Sigmoid colon (tissue), 7 donors: ENCODE results near the gene SLC31A1. TPM values are rescaled to one million over a fixed set of nuclear protein-coding genes. Genes with fewer than 3 reads are reported as not detected.
A peak's percentile ranks its signal among the peaks of the same experiment; 100 is the strongest.

ENCODE experiments used
- DNase-seq: peaks from one replicate; pipeline ENCODE4 v3.0.0-alpha.2; 2019
- H3K27ac ChIP-seq, 4 donors: fragments of 200-600 bp; sonication (generic); one replicate each; pipeline ENCODE4 v1.5.1; 2016 to 2019; ENCODE audit warnings: mild to moderate bottlenecking in 1 of 4
- H3K27me3 ChIP-seq, 3 donors: fragments of 200-600 bp; sonication (generic); one replicate each; pipeline ENCODE4 v1.5.1; 2019; ENCODE audit warnings: mild to moderate bottlenecking in 1 of 3
- H3K36me3 ChIP-seq, 4 donors: fragments of 200-600 bp; sonication (generic); one replicate each; pipeline ENCODE4 v1.5.1; 2016 to 2019
- H3K4me1 ChIP-seq, 4 donors: fragments of 200-600 bp; sonication (generic); one replicate each; pipeline ENCODE4 v1.5.1; 2017 to 2019
- H3K4me3 ChIP-seq, 4 donors: fragments of 200-600 bp; sonication (generic); one replicate each; pipeline ENCODE4 v1.5.1; 2017 to 2019; ENCODE audit warnings: mild to moderate bottlenecking in 2 of 4, moderate library complexity in 1 of 4
- H3K9me3 ChIP-seq, 4 donors: fragments of 200-600 bp in 3 of 4; sonication (generic) in 3 of 4; one replicate each; pipeline versions ENCODE4 v1.5.1 to v1.6.1; 2013 to 2019
- EP300 ChIP-seq, 4 donors: sonication (generic); formaldehyde crosslinking; IDR thresholded peaks; one replicate each; pipeline ENCODE4 v1.6.1; 2017; ENCODE audit warnings: antibody characterized with exemption in 4 of 4
- POLR2A ChIP-seq, 2 donors: fragments of 450-650 bp; IDR thresholded peaks; one replicate each; pipeline ENCODE4 v1.6.1; 2016; ENCODE audit warnings: antibody characterized with exemption in 2 of 2, mild to moderate bottlenecking in 2 of 2, moderate library complexity in 2 of 2
- POLR2AphosphoS5 ChIP-seq, 4 donors: sonication (generic); formaldehyde crosslinking; IDR thresholded peaks; one replicate each; pipeline ENCODE4 v1.6.1; 2017; ENCODE audit warnings: antibody characterized with exemption in 4 of 4
- WGBS, 2 donors: extraction: QIAGEN DNeasy Blood & Tissue Kit; methylation state at CpG; one replicate each; pipeline ENCODE4 v1.1.7; 2013; 5-methylcytosine and 5-hydroxymethylcytosine counted together
- intact Hi-C: fragments of 100-400 bp; cut with DNase I; formaldehyde crosslinking; loops from one replicate; pipeline ENCODE4 v1.15.1; 2023
- polyA plus RNA-seq, 3 donors: library from polyadenylated mRNA; stranded (reverse); fragments of 200-250 nt; gene quantifications; one replicate each; pipeline ENCODE4 v1.2.3, GENCODE V29; 2013
- total RNA-seq, 4 donors: library from RNA; depleted of rRNA; stranded (reverse); fragments of >200 nt; gene quantifications; one replicate each; pipeline ENCODE4 v1.1.0, GENCODE V29; 2016
- TF ChIP-seq, protein P1 (sequence below), 4 experiments: fragments of 450-650 bp in 3 of 4; fragments of 200-600 bp in 1 of 4; IDR thresholded peaks; one replicate each; pipeline ENCODE4 v1.5.1; 2016 to 2019; ENCODE audit warnings: antibody characterized with exemption in 4 of 4, mild to moderate bottlenecking in 3 of 4, moderate library complexity in 2 of 4
- donor health status: healthy with polysubstance abuse.
- donor health status: Bipolar disorder and iron deficiency.
- donor health status: healthy.

SLC31A1 gene
- total and polyA plus RNA-seq, 7 donors, result 4.2 to 28.0 (median 9.1) TPM

DNA sequence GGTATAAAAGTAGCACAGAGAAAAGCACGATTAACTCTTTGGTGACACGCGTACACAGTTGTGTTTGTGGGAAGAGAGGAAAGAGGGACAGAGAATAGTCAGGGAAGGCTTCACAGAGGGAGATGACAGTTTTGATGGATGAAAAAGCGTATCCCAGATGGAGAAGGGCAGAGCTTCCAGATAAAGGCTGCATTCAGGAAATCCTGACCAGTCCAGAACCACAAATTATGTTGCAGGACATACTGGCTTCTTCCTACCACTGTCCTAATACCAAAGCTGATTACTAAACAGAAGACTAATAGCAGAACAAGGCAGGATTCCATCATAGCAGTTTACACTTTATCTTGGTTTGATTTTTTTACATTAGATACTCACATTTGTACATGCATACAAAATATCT lies 36.1 kb upstream of the SLC31A1 start:
- intact Hi-C loops, result no loop called here
- Histone ChIP-seq H3K4me1 (no peaks in the 10 kb centered on the region), H3K27me3 (no peaks in the 10 kb centered on the region), H3K9me3 (no peaks in the 10 kb centered on the region), H3K36me3 (peaks cover 26 to 99% (median 57%) of the 10 kb centered on the region in 4 donors), H3K4me3 (no peak overlapping the region), H3K27ac (no peak overlapping the region)
- WGBS, 2 donors, result 94 to 96% methylated on average over 4 of the region's 4 CpGs
- DNase-seq, result no peak
- TF ChIP-seq POLR2AphosphoS5 (IDR thresholded peaks at IDR 0.05) (no peak), EP300 (IDR thresholded peaks at IDR 0.05) (no peak), POLR2A (IDR thresholded peaks at IDR 0.05) (no peak)
- TF ChIP-seq, protein P1, sequence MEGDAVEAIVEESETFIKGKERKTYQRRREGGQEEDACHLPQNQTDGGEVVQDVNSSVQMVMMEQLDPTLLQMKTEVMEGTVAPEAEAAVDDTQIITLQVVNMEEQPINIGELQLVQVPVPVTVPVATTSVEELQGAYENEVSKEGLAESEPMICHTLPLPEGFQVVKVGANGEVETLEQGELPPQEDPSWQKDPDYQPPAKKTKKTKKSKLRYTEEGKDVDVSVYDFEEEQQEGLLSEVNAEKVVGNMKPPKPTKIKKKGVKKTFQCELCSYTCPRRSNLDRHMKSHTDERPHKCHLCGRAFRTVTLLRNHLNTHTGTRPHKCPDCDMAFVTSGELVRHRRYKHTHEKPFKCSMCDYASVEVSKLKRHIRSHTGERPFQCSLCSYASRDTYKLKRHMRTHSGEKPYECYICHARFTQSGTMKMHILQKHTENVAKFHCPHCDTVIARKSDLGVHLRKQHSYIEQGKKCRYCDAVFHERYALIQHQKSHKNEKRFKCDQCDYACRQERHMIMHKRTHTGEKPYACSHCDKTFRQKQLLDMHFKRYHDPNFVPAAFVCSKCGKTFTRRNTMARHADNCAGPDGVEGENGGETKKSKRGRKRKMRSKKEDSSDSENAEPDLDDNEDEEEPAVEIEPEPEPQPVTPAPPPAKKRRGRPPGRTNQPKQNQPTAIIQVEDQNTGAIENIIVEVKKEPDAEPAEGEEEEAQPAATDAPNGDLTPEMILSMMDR (IDR thresholded peaks at IDR 0.05), result no peak

DNA sequence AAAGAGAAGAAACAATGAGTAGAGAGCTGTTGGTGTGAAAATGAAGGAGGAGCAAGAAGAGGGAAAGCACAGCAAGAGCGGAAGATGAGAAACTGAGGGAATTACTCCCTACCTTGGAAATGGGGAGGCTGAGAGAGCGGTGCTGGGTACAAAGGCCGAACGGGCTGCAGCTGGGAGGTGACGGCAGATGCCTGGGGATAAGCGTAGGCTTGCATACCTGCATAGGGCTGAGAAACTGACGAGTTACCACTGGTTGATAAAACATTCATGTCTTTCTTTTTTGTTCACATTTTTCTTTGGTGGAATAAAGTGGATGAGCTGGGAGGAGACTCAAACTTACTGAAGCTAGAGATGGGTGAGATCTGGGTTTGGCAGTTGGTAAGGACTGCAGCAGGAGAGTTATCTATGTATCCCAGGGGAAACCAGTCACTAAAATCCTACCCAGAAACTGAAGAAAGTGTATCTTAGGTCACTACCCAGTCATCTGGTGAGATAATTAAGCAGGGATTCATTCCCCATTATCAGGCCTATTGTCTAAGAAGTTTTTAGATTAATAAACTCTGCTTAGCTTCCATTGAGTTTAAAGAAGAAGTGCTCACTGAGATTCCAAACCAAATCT lies 35.1 kb upstream of the SLC31A1 start:
- DNase-seq, result no peak
- WGBS, 2 donors, result 97 to 98% methylated on average over 7 of the region's 7 CpGs
- Histone ChIP-seq H3K4me3 (no peak overlapping the region), H3K36me3 (peaks cover 26 to 99% (median 57%) of the 10 kb centered on the region in 4 donors), H3K4me1 (no peaks in the 10 kb centered on the region), H3K27ac (no peak overlapping the region), H3K9me3 (no peaks in the 10 kb centered on the region), H3K27me3 (no peaks in the 10 kb centered on the region)
- TF ChIP-seq EP300 (IDR thresholded peaks at IDR 0.05), result no peak
- TF ChIP-seq, protein P1 (IDR thresholded peaks at IDR 0.05), result no peak
- TF ChIP-seq POLR2AphosphoS5 (IDR thresholded peaks at IDR 0.05), result no peak
- no peak for TF ChIP-seq POLR2A (IDR thresholded peaks at IDR 0.05)
- intact Hi-C loops, result no loop called here

DNA sequence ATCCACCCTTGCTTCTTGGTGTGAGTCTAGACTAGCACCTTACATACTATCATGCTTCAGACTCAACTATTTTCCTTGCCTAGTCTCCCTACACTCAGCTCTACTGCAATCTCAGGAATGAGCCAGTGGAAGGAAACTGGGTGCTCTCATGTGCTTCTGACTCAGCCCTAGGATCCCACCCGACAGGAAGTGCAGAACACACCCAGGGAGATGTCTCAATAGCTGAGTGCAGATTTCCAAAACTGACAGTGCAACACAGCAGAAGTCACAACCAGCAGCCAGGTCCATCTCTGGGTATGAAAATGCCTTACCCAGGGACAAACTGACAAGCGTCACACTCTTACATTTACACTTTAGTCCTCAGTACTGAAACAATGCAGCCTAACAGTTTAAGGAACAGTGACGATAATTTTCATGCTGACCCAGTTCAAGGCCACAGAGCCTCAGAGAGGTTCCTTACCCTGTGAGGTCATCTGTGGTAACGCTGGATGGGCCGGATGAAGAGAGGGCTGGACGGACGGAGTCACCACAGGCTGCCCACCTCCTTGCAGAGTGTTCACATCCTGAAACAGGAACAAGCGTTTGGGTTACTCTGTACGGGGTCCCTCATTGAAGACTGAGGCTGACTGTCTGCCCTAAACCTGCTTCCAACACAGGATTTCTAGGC lies 33.3 kb upstream of the SLC31A1 start:
- Histone ChIP-seq H3K27ac (peak overlapping the region in 3 of 4 donors; percentile 8 to 54 (median 44)), H3K27me3 (no peaks in the 10 kb centered on the region), H3K9me3 (no peaks in the 10 kb centered on the region), H3K36me3 (peaks cover 15 to 99% (median 49%) of the 10 kb centered on the region in 4 donors), H3K4me3 (no peak overlapping the region), H3K4me1 (no peaks in the 10 kb centered on the region)
- 90 to 91% methylated on average over 9 of the region's 9 CpGs for WGBS, 2 donors
- DNase-seq, result peak; percentile 84
- intact Hi-C loops, result no loop called here
- TF ChIP-seq, protein P1 (IDR thresholded peaks at IDR 0.05), result no peak
- TF ChIP-seq POLR2AphosphoS5 (IDR thresholded peaks at IDR 0.05), result peak; percentile 32 to 69 (median 44)
- no peak for TF ChIP-seq POLR2A (IDR thresholded peaks at IDR 0.05)
- peak in 1 of 4 donors; percentile 36 for TF ChIP-seq EP300 (IDR thresholded peaks at IDR 0.05)

DNA sequence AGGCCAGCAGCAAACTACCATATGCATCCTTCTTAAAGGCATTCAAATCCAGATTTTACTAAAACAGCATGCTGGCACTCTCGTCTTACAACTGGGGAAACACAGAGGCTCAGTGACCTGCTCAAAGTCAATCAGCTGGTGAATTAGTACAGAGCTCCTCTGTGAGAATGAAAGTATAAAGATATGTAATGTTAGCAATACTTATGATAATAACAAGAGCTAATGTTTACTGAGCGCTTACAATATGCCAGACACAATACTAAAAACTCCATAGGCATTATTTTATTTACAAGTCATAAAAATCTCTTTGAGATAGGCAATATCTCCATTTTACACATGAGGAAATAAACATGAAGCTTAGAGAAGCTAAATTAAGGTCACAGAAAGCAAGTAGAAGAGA lies 28.9 kb upstream of the SLC31A1 start:
- intact Hi-C loops, result no loop called here
- TF ChIP-seq POLR2A (IDR thresholded peaks at IDR 0.05), result no peak
- no peak for TF ChIP-seq POLR2AphosphoS5 (IDR thresholded peaks at IDR 0.05)
- TF ChIP-seq, protein P1 (IDR thresholded peaks at IDR 0.05), result no peak
- TF ChIP-seq EP300 (IDR thresholded peaks at IDR 0.05), result no peak
- no peaks in the 10 kb centered on the region for H3K27me3 ChIP-seq
- H3K4me1 ChIP-seq, result no peaks in the 10 kb centered on the region
- H3K9me3 ChIP-seq, result no peaks in the 10 kb centered on the region
- no peak overlapping the region for H3K4me3 ChIP-seq
- H3K36me3 ChIP-seq, result peaks cover 12 to 96% (median 27%) of the 10 kb centered on the region in 4 donors
- H3K27ac ChIP-seq, result no peak overlapping the region
- DNase-seq, result no peak
- WGBS, 2 donors, result 18 to 31% methylated on average over 2 of the region's 2 CpGs
